Stimulated activated memory B cell treated with anti-CD40 and anti-IgM and Interleukin-4, amounts not matched to agents 10 μg/mL and 1 μg/mL and 100 μg/mL, for 72 hours (primary cell): ENCODE measurements around the gene RSPH10B.
A peak's percentile ranks its signal among the peaks of the same experiment; 100 is the strongest.
"Not testable (repeated sequence)": the region's sequence is repeated elsewhere in the genome, so short reads cannot be mapped to it uniquely, and the experiment has no call there.

ENCODE experiments used
- ATAC-seq: fragments of 150-1000 bp; cut with Tn5 transposase; 2 replicates; pipeline ENCODE4 v1.10.0; 2021
- H3K27ac Mint-ChIP-seq: one replicate; pipeline ENCODE4 v1.8.0; 2022; ENCODE audit warnings: mild to moderate bottlenecking, mixed read lengths
- H3K27me3 Mint-ChIP-seq: one replicate; pipeline ENCODE4 v1.8.0; 2022; ENCODE audit warnings: mixed read lengths
- H3K36me3 Mint-ChIP-seq: one replicate; pipeline ENCODE4 v1.8.0; 2022; ENCODE audit warnings: mixed read lengths
- H3K4me1 Mint-ChIP-seq: one replicate; pipeline ENCODE4 v1.8.0; 2022; ENCODE audit warnings: mixed read lengths
- H3K4me3 Mint-ChIP-seq: one replicate; pipeline ENCODE4 v1.8.0; 2022; ENCODE audit warnings: mild to moderate bottlenecking, moderate library complexity, mixed read lengths
- H3K9me3 Mint-ChIP-seq: one replicate; pipeline ENCODE4 v1.8.0; 2022; ENCODE audit warnings: mixed read lengths

RSPH10B gene

GRCh38 chr7:5970347-5970911, at the start of gene RSPH10B:
Gene RSPH10B, minus strand, starts transcription at chr7:5970689. Its CDS starts 3,573 bp downstream, at chr7:5967116.
- H3K4me1 Mint-ChIP-seq, H3K36me3 Mint-ChIP-seq, H3K4me3 Mint-ChIP-seq, H3K27me3 Mint-ChIP-seq, H3K9me3 Mint-ChIP-seq, H3K27ac Mint-ChIP-seq: not testable (repeated sequence)
- peak; percentile 38 for ATAC-seq

GRCh38 chr7:6016653-6016966, 46.1 kb upstream of the RSPH10B start:
- Mint-ChIP-seq H3K36me3 (peaks cover 53% of the 10 kb centered on the region), H3K4me1 (peaks cover 12% of the 10 kb centered on the region), H3K4me3 (no peak overlapping the region), H3K27me3 (no peaks in the 10 kb centered on the region), H3K27ac (peak overlapping the region; percentile 30), H3K9me3 (no peaks in the 10 kb centered on the region)
- ATAC-seq = no peak

GRCh38 chr7:6015917-6016652, 45.6 kb upstream of the RSPH10B start:
- ATAC-seq = no peak
- H3K4me1 Mint-ChIP-seq = peaks cover 16% of the 10 kb centered on the region
- peaks cover 48% of the 10 kb centered on the region for H3K36me3 Mint-ChIP-seq
- no peak overlapping the region for H3K4me3 Mint-ChIP-seq
- H3K9me3 Mint-ChIP-seq = no peaks in the 10 kb centered on the region
- peak overlapping the region; percentile 30 for H3K27ac Mint-ChIP-seq
- no peaks in the 10 kb centered on the region for H3K27me3 Mint-ChIP-seq

GRCh38 chr7:6012355-6013104, 42.0 kb upstream of the RSPH10B start:
- H3K4me3 Mint-ChIP-seq = no peak overlapping the region
- H3K4me1 Mint-ChIP-seq = peaks cover 35% of the 10 kb centered on the region
- H3K27ac Mint-ChIP-seq = peak overlapping the region; percentile 4

GRCh38 chr7:6011541-6011940, 41.1 kb upstream of the RSPH10B start:
- Mint-ChIP-seq H3K27me3 (no peaks in the 10 kb centered on the region), H3K4me3 (no peak overlapping the region), H3K4me1 (peaks cover 45% of the 10 kb centered on the region), H3K9me3 (no peaks in the 10 kb centered on the region), H3K27ac (no peak overlapping the region), H3K36me3 (peaks cover 14% of the 10 kb centered on the region)
- ATAC-seq = no peak

More at GRCh38 chr7:6012355-6013104, 42.0 kb upstream of the RSPH10B start:
- no peaks in the 10 kb centered on the region for H3K9me3 Mint-ChIP-seq
- H3K36me3 Mint-ChIP-seq = peaks cover 17% of the 10 kb centered on the region
- ATAC-seq = no peak
- no peaks in the 10 kb centered on the region for H3K27me3 Mint-ChIP-seq

GRCh38 chr7:6010370-6010769, 39.9 kb upstream of the RSPH10B start:
- H3K9me3 Mint-ChIP-seq, H3K27me3 Mint-ChIP-seq, ATAC-seq: not testable (repeated sequence)
- Mint-ChIP-seq H3K27ac (peak overlapping the region; percentile 94), H3K36me3 (peaks cover 11% of the 10 kb centered on the region), H3K4me3 (peak overlapping the region; percentile 92), H3K4me1 (peaks cover 47% of the 10 kb centered on the region)

- peak within 1 kb of the TSS; percentile 92 for H3K4me3 Mint-ChIP-seq
- H3K36me3 Mint-ChIP-seq = peaks cover 11% of the 10 kb centered on the region
- H3K27me3 Mint-ChIP-seq = no peaks in the 10 kb centered on the region
- H3K27ac Mint-ChIP-seq = peak within 1 kb of the TSS; percentile 94
- no peaks in the 10 kb centered on the region for H3K9me3 Mint-ChIP-seq
- peaks cover 42% of the 10 kb centered on the region for H3K4me1 Mint-ChIP-seq
- peak; percentile 98 for ATAC-seq
These were observed 38.5 kb upstream of the RSPH10B start, which contains the start of the genes AIMP2 and PMS2 for GRCh38 chr7:6008668-6009611. Gene AIMP2, plus strand, starts transcription at chr7:6009272. Its CDS starts 92 bp downstream, at chr7:6009364. Gene PMS2, minus strand, starts transcription at chr7:6009049. Its CDS starts 30 bp downstream, at chr7:6009019.

GRCh38 chr7:6007835-6008590, 37.5 kb upstream of the RSPH10B start:
- peak overlapping the region; percentile 92 for H3K4me3 Mint-ChIP-seq
- H3K27ac Mint-ChIP-seq = peak overlapping the region; percentile 94
- H3K36me3 Mint-ChIP-seq, H3K27me3 Mint-ChIP-seq, ATAC-seq, H3K9me3 Mint-ChIP-seq: not testable (repeated sequence)
- peaks cover 41% of the 10 kb centered on the region for H3K4me1 Mint-ChIP-seq

- peaks cover 36% of the 10 kb centered on the region for H3K4me1 Mint-ChIP-seq
- H3K9me3 Mint-ChIP-seq = no peaks in the 10 kb centered on the region
- no peaks in the 10 kb centered on the region for H3K27me3 Mint-ChIP-seq
- ATAC-seq = no peak
- peaks cover 3% of the 10 kb centered on the region for H3K36me3 Mint-ChIP-seq
- H3K4me3 Mint-ChIP-seq = peak overlapping the region; percentile 72
- H3K27ac Mint-ChIP-seq = peak overlapping the region; percentile 68
These were observed 36.9 kb upstream of the RSPH10B start for GRCh38 chr7:6007386-6007785.

- Mint-ChIP-seq H3K4me1 (no peaks in the 10 kb centered on the region), H3K9me3 (no peaks in the 10 kb centered on the region), H3K27ac (no peak overlapping the region), H3K27me3 (no peaks in the 10 kb centered on the region), H3K4me3 (no peak overlapping the region), H3K36me3 (peaks cover 26% of the 10 kb centered on the region)
- ATAC-seq = peak; percentile 56
These were observed 26.8 kb upstream of the RSPH10B start for GRCh38 chr7:5997210-5997808.

GRCh38 chr7:5987061-5987460, 16.6 kb upstream of the RSPH10B start:
- not testable (repeated sequence) for H3K4me1 Mint-ChIP-seq, H3K9me3 Mint-ChIP-seq, H3K4me3 Mint-ChIP-seq, ATAC-seq, H3K27me3 Mint-ChIP-seq, H3K27ac Mint-ChIP-seq
- peaks cover 16% of the 10 kb centered on the region for H3K36me3 Mint-ChIP-seq

GRCh38 chr7:5979680-5980314, 9.3 kb upstream of the RSPH10B start:
- H3K4me3 Mint-ChIP-seq, ATAC-seq, H3K4me1 Mint-ChIP-seq, H3K27me3 Mint-ChIP-seq, H3K27ac Mint-ChIP-seq, H3K9me3 Mint-ChIP-seq: not testable (repeated sequence)
- H3K36me3 Mint-ChIP-seq = peaks cover 12% of the 10 kb centered on the region

GRCh38 chr7:5973580-5973979, 3.1 kb upstream of the RSPH10B start:
- H3K4me1 Mint-ChIP-seq, H3K9me3 Mint-ChIP-seq, H3K27me3 Mint-ChIP-seq, H3K27ac Mint-ChIP-seq, H3K36me3 Mint-ChIP-seq, H3K4me3 Mint-ChIP-seq, ATAC-seq: not testable (repeated sequence)
